ENCODE measurements around the gene ZBTB7B. TPM values are rescaled to one million over a fixed set of nuclear protein-coding genes. Genes with fewer than 3 reads are reported as not detected.

The ZBTB7B gene
- total and polyA plus RNA-seq, 9 of the 15 experiments (the other 6 are each of a cell fraction or from before 2014, with no cell fraction given) = 0.04 to 46.5 (median 15.2) TPM

- TF ChIP-seq POLR2G (IDR thresholded peaks at IDR 0.05; ENCODE audit: low read depth, low read length) (peak; percentile 94), PBX2 (CRISPR knock-in tag; IDR thresholded peaks at IDR 0.05; ENCODE audit: low read depth) (no peak), PBX2 (tag; conservative IDR thresholded peaks at IDR 0.05; ENCODE audit: low read depth) (no peak), MTA3 (IDR thresholded peaks at IDR 0.05; ENCODE audit: borderline replicate concordance) (peak; percentile 73; the same call in 1 of the 2 replicates), MLLT1 (IDR thresholded peaks at IDR 0.05) (peak in 1 of 2 experiments; percentile 94; a peak in 2 of 4 replicates), E2F8 (IDR thresholded peaks at IDR 0.05; ENCODE audit: low read depth, partially characterized antibody) (peak; percentile 77), CBX1 (IDR thresholded peaks at IDR 0.05; ENCODE audit: low read depth) (no peak), TCF7L2 (IDR thresholded peaks at IDR 0.05; ENCODE audit: low read depth, low read length) (peak; percentile 71; the same call in 1 of the 2 replicates), ATF7 (IDR thresholded peaks at IDR 0.05) (peak; percentile 80; the same call in 1 of the 2 replicates), MAZ (CRISPR knock-in tag; conservative IDR thresholded peaks at IDR 0.05 in 1 of 2, IDR thresholded peaks at IDR 0.05 in 1 of 2) (peak; percentile 39 to 47), SRSF7 (optimal IDR thresholded peaks at IDR 0.05; ENCODE audit: low read depth, low read length) (no peak), USF1 (CRISPR knock-in tag; IDR thresholded peaks at IDR 0.05) (peak; percentile 70), CREB1 (IDR thresholded peaks at IDR 0.05) (peak; percentile 56; the same call in 1 of the 2 replicates), CREB1 (CRISPR knock-in tag; IDR thresholded peaks at IDR 0.05) (peak; percentile 72), GABPA (tag; conservative IDR thresholded peaks at IDR 0.05; ENCODE audit: low read depth) (peak; percentile 97), CXXC5 (CRISPR knock-in tag; IDR thresholded peaks at IDR 0.05) (peak; percentile 95), THRB (CRISPR knock-in tag; conservative IDR thresholded peaks at IDR 0.05) (peak; percentile 75; the same call in 1 of the 2 replicates), CTBP1 (IDR thresholded peaks at IDR 0.05; ENCODE audit: borderline replicate concordance) (peak; percentile 25; the same call in 1 of the 2 replicates)
Observed at GRCh38 chr1:154974102-154974807, 28.3 kb upstream of the ZBTB7B start, which contains the start of gene CKS1B (continued).

Measured in K562 (cell line).